Central memory CD8-positive, alpha-beta T cell (primary cell): ENCODE data around the gene LRTM2.

ENCODE experiments used
- ATAC-seq: fragments of 150-1000 bp; cut with Tn5 transposase; replicated peaks from 2 replicates; pipeline ENCODE4 v1.10.0; 2022; ENCODE audit warnings: mild to moderate bottlenecking, moderate FRiP score, moderate number of reproducible peaks; ENCODE audit not compliant: poor library complexity, severe bottlenecking; ENCODE audit errors: extremely low read depth
- DNase-seq, 2 donors: peaks; one replicate each; pipeline ENCODE4 v3.0.0; 2021; ENCODE audit warnings: low spot score in 2 of 2
- H3K27ac Mint-ChIP-seq: one replicate; pipeline ENCODE4 v1.8.0; 2022; ENCODE audit warnings: low read depth, mild to moderate bottlenecking, moderate library complexity, mixed read lengths
- H3K27me3 Mint-ChIP-seq: one replicate; pipeline ENCODE4 v1.8.0; 2022; ENCODE audit warnings: mixed read lengths
- H3K36me3 Mint-ChIP-seq: one replicate; pipeline ENCODE4 v1.8.0; 2022; ENCODE audit warnings: mild to moderate bottlenecking, moderate library complexity, mixed read lengths; ENCODE audit not compliant: insufficient read depth
- H3K4me1 Mint-ChIP-seq: one replicate; pipeline ENCODE4 v1.8.0; 2022; ENCODE audit warnings: mixed read lengths
- H3K4me3 Mint-ChIP-seq: one replicate; pipeline ENCODE4 v1.8.0; 2022; ENCODE audit warnings: mild to moderate bottlenecking, moderate library complexity, mixed read lengths
- H3K9me3 Mint-ChIP-seq: one replicate; pipeline ENCODE4 v1.8.0; 2022; ENCODE audit warnings: mixed read lengths

Gene LRTM2

GRCh38 chr12:1820896-1821291, 529 bp downstream of the LRTM2 start:
- H3K9me3 Mint-ChIP-seq, result no peaks in the 10 kb centered on the region
- H3K36me3 Mint-ChIP-seq, result no peaks in the 10 kb centered on the region
- ATAC-seq, result no peak
- H3K27me3 Mint-ChIP-seq, result peaks cover 59% of the 10 kb centered on the region
- H3K4me3 Mint-ChIP-seq, result no peak overlapping the region
- DNase-seq, result no peak
- H3K27ac Mint-ChIP-seq, result no peak overlapping the region
- H3K4me1 Mint-ChIP-seq, result peaks cover 5% of the 10 kb centered on the region

GRCh38 chr12:1821805-1822204, 1.4 kb downstream of the LRTM2 start:
- H3K27me3 Mint-ChIP-seq, result peaks cover 50% of the 10 kb centered on the region
- H3K4me1 Mint-ChIP-seq, result peaks cover 5% of the 10 kb centered on the region
- H3K27ac Mint-ChIP-seq, result no peak overlapping the region
- H3K4me3 Mint-ChIP-seq, result no peak overlapping the region
- H3K9me3 Mint-ChIP-seq, result no peaks in the 10 kb centered on the region
- DNase-seq (no peak), ATAC-seq (no peak)
- no peaks in the 10 kb centered on the region for H3K36me3 Mint-ChIP-seq

GRCh38 chr12:1822699-1823098, 2.3 kb downstream of the LRTM2 start:
- H3K9me3 Mint-ChIP-seq, result no peaks in the 10 kb centered on the region
- no peaks in the 10 kb centered on the region for H3K36me3 Mint-ChIP-seq
- no peak overlapping the region for H3K4me3 Mint-ChIP-seq
- ATAC-seq (no peak), DNase-seq (no peak)
- peaks cover 5% of the 10 kb centered on the region for H3K4me1 Mint-ChIP-seq
- H3K27ac Mint-ChIP-seq, result no peak overlapping the region
- peaks cover 50% of the 10 kb centered on the region for H3K27me3 Mint-ChIP-seq

GRCh38 chr12:1823237-1823636, 2.9 kb downstream of the LRTM2 start:
- no peak overlapping the region for H3K27ac Mint-ChIP-seq
- peaks cover 5% of the 10 kb centered on the region for H3K4me1 Mint-ChIP-seq
- ATAC-seq (no peak), DNase-seq (no peak)
- no peak overlapping the region for H3K4me3 Mint-ChIP-seq
- H3K27me3 Mint-ChIP-seq, result peaks cover 51% of the 10 kb centered on the region
- H3K36me3 Mint-ChIP-seq, result no peaks in the 10 kb centered on the region
- no peaks in the 10 kb centered on the region for H3K9me3 Mint-ChIP-seq

GRCh38 chr12:1825382-1826102, 5.2 kb downstream of the LRTM2 start:
- Mint-ChIP-seq H3K27me3 (peaks cover 48% of the 10 kb centered on the region), H3K27ac (no peak overlapping the region), H3K9me3 (no peaks in the 10 kb centered on the region), H3K4me1 (peaks cover 1% of the 10 kb centered on the region), H3K4me3 (no peak overlapping the region), H3K36me3 (no peaks in the 10 kb centered on the region)
- ATAC-seq, result no peak
- no peak for DNase-seq

- Mint-ChIP-seq H3K27ac (no peak overlapping the region), H3K4me3 (no peak overlapping the region), H3K4me1 (no peaks in the 10 kb centered on the region), H3K36me3 (peaks cover 2% of the 10 kb centered on the region), H3K9me3 (no peaks in the 10 kb centered on the region), H3K27me3 (peaks cover 48% of the 10 kb centered on the region)
- ATAC-seq (no peak), DNase-seq (no peak)
Observed at GRCh38 chr12:1826401-1826800, 6.0 kb downstream of the LRTM2 start.

- Mint-ChIP-seq H3K27me3 (peaks cover 48% of the 10 kb centered on the region), H3K4me1 (no peaks in the 10 kb centered on the region), H3K9me3 (no peaks in the 10 kb centered on the region), H3K4me3 (no peak overlapping the region), H3K27ac (no peak overlapping the region), H3K36me3 (peaks cover 2% of the 10 kb centered on the region)
- DNase-seq (no peak), ATAC-seq (no peak)
Observed at GRCh38 chr12:1826867-1827705, 6.7 kb downstream of the LRTM2 start.

GRCh38 chr12:1827826-1828805, 7.8 kb downstream of the LRTM2 start:
- Mint-ChIP-seq H3K36me3 (peaks cover 2% of the 10 kb centered on the region), H3K4me3 (no peak overlapping the region), H3K27ac (no peak overlapping the region), H3K4me1 (no peaks in the 10 kb centered on the region), H3K27me3 (peaks cover 44% of the 10 kb centered on the region), H3K9me3 (no peaks in the 10 kb centered on the region)
- DNase-seq (no peak), ATAC-seq (no peak)

GRCh38 chr12:1828856-1829255, 8.5 kb downstream of the LRTM2 start:
- Mint-ChIP-seq H3K4me1 (no peaks in the 10 kb centered on the region), H3K27me3 (peaks cover 47% of the 10 kb centered on the region), H3K4me3 (no peak overlapping the region), H3K36me3 (peaks cover 2% of the 10 kb centered on the region), H3K9me3 (no peaks in the 10 kb centered on the region), H3K27ac (no peak overlapping the region)
- ATAC-seq, result no peak
- no peak for DNase-seq

- no peak overlapping the region for H3K4me3 Mint-ChIP-seq
- H3K27ac Mint-ChIP-seq, result no peak overlapping the region
- no peaks in the 10 kb centered on the region for H3K9me3 Mint-ChIP-seq
Observed at GRCh38 chr12:1829306-1829900, 9.0 kb downstream of the LRTM2 start.

GRCh38 chr12:1830401-1830845, 10.1 kb downstream of the LRTM2 start:
- DNase-seq (no peak), ATAC-seq (no peak)
- Mint-ChIP-seq H3K4me3 (no peak overlapping the region), H3K9me3 (no peaks in the 10 kb centered on the region), H3K36me3 (peaks cover 2% of the 10 kb centered on the region), H3K4me1 (no peaks in the 10 kb centered on the region), H3K27ac (no peak overlapping the region), H3K27me3 (peaks cover 60% of the 10 kb centered on the region)

More at GRCh38 chr12:1829306-1829900, 9.0 kb downstream of the LRTM2 start:
- Mint-ChIP-seq H3K36me3 (peaks cover 2% of the 10 kb centered on the region), H3K4me1 (no peaks in the 10 kb centered on the region), H3K27me3 (peaks cover 52% of the 10 kb centered on the region)
- no peak for DNase-seq
- ATAC-seq, result no peak
